Osteoblast (primary cell): Measurements from ENCODE around the gene CSHL1. TPM values are rescaled to one million over a fixed set of nuclear protein-coding genes. Genes with fewer than 3 reads are reported as not detected.
"Not testable (repeated sequence)": the region's sequence is repeated elsewhere in the genome, so short reads cannot be mapped to it uniquely, and the experiment has no call there.

Experiments
- DNase-seq: peaks from one replicate; pipeline ENCODE4 v3.0.0; 2011; ENCODE audit warnings: low spot score, mixed read lengths; ENCODE audit not compliant: insufficient read length; ENCODE audit errors: missing footprints
- H2AFZ ChIP-seq: 2 replicates; pipeline ENCODE4 v1.6.0; 2011; ENCODE audit warnings: mild to moderate bottlenecking, low read length
- H3K27ac ChIP-seq: 2 replicates; pipeline ENCODE4 v1.5.1; 2011; ENCODE audit warnings: mild to moderate bottlenecking, low read depth, low read length, moderate library complexity
- H3K27me3 ChIP-seq: 2 replicates; pipeline ENCODE4 v1.6.0; 2012; ENCODE audit warnings: mild to moderate bottlenecking, control low read depth, inconsistent platforms, low read length, moderate library complexity; ENCODE audit not compliant: insufficient read depth
- H3K36me3 ChIP-seq: 2 replicates; pipeline ENCODE4 v1.5.1; 2011; ENCODE audit warnings: mild to moderate bottlenecking, low read length, control low read depth, moderate library complexity; ENCODE audit not compliant: insufficient read depth
- H3K4me1 ChIP-seq: 2 replicates; pipeline ENCODE4 v1.5.1; 2011; ENCODE audit warnings: mild to moderate bottlenecking, low read length, control low read depth, moderate library complexity; ENCODE audit not compliant: insufficient read depth
- H3K4me2 ChIP-seq: 2 replicates; pipeline ENCODE4 v1.6.0; 2011; ENCODE audit warnings: mild to moderate bottlenecking, low read length; ENCODE audit not compliant: insufficient read depth
- H3K4me3 ChIP-seq: fragments of 200-600 bp; sonication (generic); 3 replicates; pipeline ENCODE4 v1.5.1; 2012; ENCODE audit warnings: mild to moderate bottlenecking, low read length, inconsistent platforms; ENCODE audit not compliant: insufficient read depth
- H3K79me2 ChIP-seq: 2 replicates; pipeline ENCODE4 v1.6.0; 2012; ENCODE audit warnings: mild to moderate bottlenecking, low read length, control low read depth, inconsistent platforms; ENCODE audit not compliant: insufficient read depth
- H3K9me3 ChIP-seq: 2 replicates; pipeline ENCODE4 v1.5.1; 2011; ENCODE audit warnings: low read depth, low read length, control low read depth
- H4K20me1 ChIP-seq: 2 replicates; pipeline ENCODE4 v1.6.0; 2012; ENCODE audit warnings: mild to moderate bottlenecking, low read length, control low read depth; ENCODE audit not compliant: insufficient read depth
- total RNA-seq: library from RNA; depleted of rRNA; stranded (reverse); fragments of >200 nt; gene quantifications from 2 replicates; pipeline ENCODE4 v1.2.3, GENCODE V29; 2012
- TF ChIP-seq, protein P1 (sequence below): IDR thresholded peaks from 2 replicates; pipeline ENCODE4 v1.5.1; 2011; ENCODE audit warnings: mild to moderate bottlenecking, low read depth, low read length, moderate library complexity; ENCODE audit errors: extremely low read depth

CSHL1 gene
- total RNA-seq, 1 donor: not detected

DNA sequence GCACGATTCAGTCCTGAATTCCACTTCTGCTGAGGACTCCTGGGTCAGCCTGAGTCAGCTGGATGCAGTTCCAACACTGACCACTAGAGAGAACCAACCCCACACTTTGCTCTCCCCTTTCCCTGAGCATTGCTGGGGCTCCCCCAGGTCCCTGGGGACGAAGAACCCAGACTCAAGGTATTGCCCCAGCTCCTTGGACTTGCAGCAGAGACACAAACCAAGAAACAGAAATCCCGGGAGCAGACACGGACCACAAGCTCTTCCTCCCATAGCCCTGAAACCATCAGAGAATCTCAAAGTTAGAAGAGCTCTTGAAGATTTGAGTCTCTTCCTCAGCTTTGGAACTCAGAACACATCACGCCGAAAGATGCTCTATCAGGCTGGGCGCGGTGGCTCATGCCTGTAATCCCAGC, 8.3 kb upstream of the CSHL1 start:
- TF ChIP-seq, protein P1, sequence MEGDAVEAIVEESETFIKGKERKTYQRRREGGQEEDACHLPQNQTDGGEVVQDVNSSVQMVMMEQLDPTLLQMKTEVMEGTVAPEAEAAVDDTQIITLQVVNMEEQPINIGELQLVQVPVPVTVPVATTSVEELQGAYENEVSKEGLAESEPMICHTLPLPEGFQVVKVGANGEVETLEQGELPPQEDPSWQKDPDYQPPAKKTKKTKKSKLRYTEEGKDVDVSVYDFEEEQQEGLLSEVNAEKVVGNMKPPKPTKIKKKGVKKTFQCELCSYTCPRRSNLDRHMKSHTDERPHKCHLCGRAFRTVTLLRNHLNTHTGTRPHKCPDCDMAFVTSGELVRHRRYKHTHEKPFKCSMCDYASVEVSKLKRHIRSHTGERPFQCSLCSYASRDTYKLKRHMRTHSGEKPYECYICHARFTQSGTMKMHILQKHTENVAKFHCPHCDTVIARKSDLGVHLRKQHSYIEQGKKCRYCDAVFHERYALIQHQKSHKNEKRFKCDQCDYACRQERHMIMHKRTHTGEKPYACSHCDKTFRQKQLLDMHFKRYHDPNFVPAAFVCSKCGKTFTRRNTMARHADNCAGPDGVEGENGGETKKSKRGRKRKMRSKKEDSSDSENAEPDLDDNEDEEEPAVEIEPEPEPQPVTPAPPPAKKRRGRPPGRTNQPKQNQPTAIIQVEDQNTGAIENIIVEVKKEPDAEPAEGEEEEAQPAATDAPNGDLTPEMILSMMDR: peak; percentile 88
- no peak overlapping the region for H2AFZ ChIP-seq
- no peaks in the 10 kb centered on the region for H3K4me1 ChIP-seq
- peaks cover 11% of the 10 kb centered on the region for H3K27me3 ChIP-seq
- peak; percentile 96 for DNase-seq
- no peaks in the 10 kb centered on the region for H3K9me3 ChIP-seq
- H4K20me1 ChIP-seq: no peaks in the 10 kb centered on the region
- H3K4me2 ChIP-seq: no peak overlapping the region
- H3K4me3 ChIP-seq: no peak overlapping the region
- H3K36me3 ChIP-seq: no peaks in the 10 kb centered on the region
- H3K79me2 ChIP-seq: no peaks in the 10 kb centered on the region
- no peak overlapping the region for H3K27ac ChIP-seq

DNA sequence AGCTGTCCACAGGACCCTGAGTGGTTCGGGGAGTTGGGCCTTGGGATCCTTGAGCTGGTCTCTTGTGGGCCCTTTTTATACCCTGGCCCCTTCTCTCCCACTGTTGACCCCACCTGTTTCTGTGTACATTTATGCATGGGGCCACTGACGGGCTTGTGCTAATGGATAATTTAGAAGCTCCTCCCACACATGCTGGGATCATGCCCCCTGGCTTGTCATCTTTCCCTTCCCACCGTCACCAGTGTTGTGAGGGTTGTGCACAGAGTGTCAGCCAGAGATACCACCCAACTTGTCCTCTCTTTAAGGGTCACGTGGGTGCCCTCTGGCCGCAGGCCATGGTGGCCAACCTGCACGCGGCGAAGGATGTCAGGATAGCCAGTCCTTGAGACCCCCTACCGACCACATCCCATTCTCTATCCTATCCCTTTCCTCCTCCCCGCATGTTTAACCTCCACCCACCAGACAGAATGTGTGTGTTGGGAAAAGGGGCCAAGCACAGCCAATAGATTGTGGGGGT, 7.8 kb upstream of the CSHL1 start, which contains the start of gene GH1:
Gene GH1 (minus strand): TSS at position 51 of the 517 bp plus-strand sequence. CDS start 63 bp downstream, outside the sequence.
- H3K79me2 ChIP-seq, H3K4me3 ChIP-seq, H3K36me3 ChIP-seq, H3K9me3 ChIP-seq, H2AFZ ChIP-seq, H3K27ac ChIP-seq, H3K4me2 ChIP-seq, H3K4me1 ChIP-seq, H4K20me1 ChIP-seq, DNase-seq: not testable (repeated sequence)
- peaks cover 11% of the 10 kb centered on the region for H3K27me3 ChIP-seq

DNA sequence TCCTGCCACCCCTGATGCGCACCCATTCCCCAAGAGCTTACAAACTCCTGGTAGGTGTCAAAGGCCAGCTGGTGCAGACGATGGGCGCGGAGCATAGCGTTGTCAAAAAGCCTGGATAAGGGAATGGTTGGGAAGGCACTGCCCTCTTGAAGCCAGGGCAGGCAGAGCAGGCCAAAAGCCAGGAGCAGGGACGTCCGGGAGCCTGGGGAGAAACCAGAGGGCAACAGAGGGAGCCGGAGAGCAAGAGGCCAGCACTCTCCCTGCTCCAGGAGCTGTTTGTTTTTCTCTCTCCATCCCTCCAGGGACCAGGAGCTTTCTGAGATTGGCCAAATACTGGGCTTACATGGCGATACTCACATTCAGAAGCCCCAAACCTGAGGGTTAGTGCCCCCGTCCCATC, 7.2 kb upstream of the CSHL1 start:
- Histone ChIP-seq H3K4me1 (no peaks in the 10 kb centered on the region), H4K20me1 (no peaks in the 10 kb centered on the region), H3K9me3 (no peaks in the 10 kb centered on the region), H2AFZ (no peak overlapping the region), H3K36me3 (no peaks in the 10 kb centered on the region), H3K27ac (no peak overlapping the region), H3K27me3 (peaks cover 11% of the 10 kb centered on the region), H3K4me2 (no peak overlapping the region), H3K4me3 (no peak overlapping the region), H3K79me2 (no peaks in the 10 kb centered on the region)
- peak; percentile 72 for DNase-seq
- TF ChIP-seq, protein P1: no peak

DNA sequence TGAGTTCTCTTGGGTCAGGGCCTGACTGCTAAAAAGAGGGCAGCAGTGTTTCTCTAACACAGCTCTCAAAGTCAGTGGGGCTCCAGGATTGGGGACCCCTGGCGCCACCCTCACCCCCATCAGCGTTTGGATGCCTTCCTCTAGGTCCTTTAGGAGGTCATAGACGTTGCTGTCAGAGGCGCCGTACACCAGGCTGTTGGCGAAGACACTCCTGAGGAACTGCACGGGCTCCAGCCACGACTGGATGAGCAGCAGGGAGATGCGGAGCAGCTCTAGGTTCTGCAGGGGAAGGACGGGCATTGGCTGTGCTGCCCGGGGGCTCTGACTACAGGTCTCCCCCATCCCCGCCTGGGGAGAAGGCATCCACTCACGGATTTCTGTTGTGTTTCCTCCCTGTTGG, 6.6 kb upstream of the CSHL1 start:
- no peaks in the 10 kb centered on the region for H3K36me3 ChIP-seq
- TF ChIP-seq, protein P1: no peak
- H3K4me1 ChIP-seq: no peaks in the 10 kb centered on the region
- H2AFZ ChIP-seq: no peak overlapping the region
- no peak for DNase-seq
- no peaks in the 10 kb centered on the region for H3K9me3 ChIP-seq
- no peak overlapping the region for H3K4me2 ChIP-seq
- no peak overlapping the region for H3K27ac ChIP-seq
- no peak overlapping the region for H3K4me3 ChIP-seq
- H3K79me2 ChIP-seq: no peaks in the 10 kb centered on the region
- H4K20me1 ChIP-seq: no peaks in the 10 kb centered on the region
- H3K27me3 ChIP-seq: peaks cover 11% of the 10 kb centered on the region

DNA sequence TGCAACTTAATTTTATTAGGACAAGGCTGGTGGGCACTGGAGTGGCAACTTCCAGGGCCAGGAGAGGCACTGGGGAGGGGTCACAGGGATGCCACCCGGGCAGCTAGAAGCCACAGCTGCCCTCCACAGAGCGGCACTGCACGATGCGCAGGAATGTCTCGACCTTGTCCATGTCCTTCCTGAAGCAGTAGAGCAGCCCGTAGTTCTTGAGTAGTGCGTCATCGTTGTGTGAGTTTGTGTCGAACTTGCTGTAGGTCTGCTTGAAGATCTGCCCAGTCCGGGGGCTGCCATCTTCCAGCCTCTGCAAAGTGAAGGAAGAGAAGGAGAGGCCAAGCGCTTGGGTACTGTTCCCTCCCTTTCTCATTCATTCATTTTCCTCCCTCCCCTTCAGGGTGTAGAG, 6.1 kb upstream of the CSHL1 start:
- H3K36me3 ChIP-seq, H3K27ac ChIP-seq, H3K9me3 ChIP-seq, H3K79me2 ChIP-seq, H3K4me3 ChIP-seq, H4K20me1 ChIP-seq, DNase-seq, H3K4me1 ChIP-seq, H3K4me2 ChIP-seq, H2AFZ ChIP-seq: not testable (repeated sequence)
- H3K27me3 ChIP-seq: peaks cover 11% of the 10 kb centered on the region
